Endothelial cell of umbilical vein (primary cell): ENCODE data around the gene RTN3. TPM values are rescaled to one million over a fixed set of nuclear protein-coding genes. Genes with fewer than 3 reads are reported as not detected.

Experiments
- BruUV-seq: library from RNA; stranded (reverse); fragments of 400-500 nt; replicated peaks from 2 replicates; lab custom pipeline; 2021; lab: Mats Ljungman, UMichigan
- CTCF ChIA-PET: fragments of 300-600, 350-600 bp; sonication (Branson Sonifier 250); formaldehyde crosslinking; loops from one replicate; lab custom pipeline; 2021; ENCODE audit warnings: antibody characterized with exemption, inconsistent platforms; lab: Charles Lee
- POLR2A ChIA-PET: fragments of 300-600, 350-600 bp; sonication (Branson Sonifier 250); formaldehyde crosslinking; loops from one replicate; lab custom pipeline; 2021; ENCODE audit warnings: antibody characterized with exemption, inconsistent platforms; lab: Charles Lee
- DNase-seq: peaks from one replicate; pipeline ENCODE4 v3.0.0-alpha.2; 2011; ENCODE audit warnings: low read depth, low spot score
- FAIRE-seq: peaks from 2 replicates; lab custom pipeline; 2011; peaks lifted over from hg19 to GRCh38; lab: Jason Lieb, UNC
- H2AFZ ChIP-seq: 2 replicates; pipeline ENCODE4 v1.6.0; 2012; ENCODE audit warnings: low read depth, low read length, control low read depth, inconsistent platforms
- H3K27ac ChIP-seq: 2 replicates; pipeline ENCODE4 v1.5.1; 2011; ENCODE audit warnings: low read depth, mild to moderate bottlenecking, control low read depth, low read length, moderate library complexity; ENCODE audit not compliant: insufficient read depth
- H3K27me3 ChIP-seq, 2 experiments: 2 replicates each; pipeline versions ENCODE4 v1.6.0 to v1.6.1; 2011; ENCODE audit warnings: low read length in 2 of 2, mixed read lengths in 1 of 2; ENCODE audit not compliant: control insufficient read depth in 2 of 2, insufficient read depth in 2 of 2
- H3K36me3 ChIP-seq, 2 experiments: 2 replicates in 1 of 2; 3 replicates in 1 of 2; pipeline ENCODE4 v1.5.1; 2011; ENCODE audit warnings: low read length in 2 of 2, mild to moderate bottlenecking in 1 of 2, moderate library complexity in 1 of 2; ENCODE audit not compliant: control insufficient read depth in 2 of 2, insufficient read depth in 2 of 2; ENCODE audit errors: extremely low read depth in 1 of 2
- H3K4me1 ChIP-seq: 3 replicates; pipeline ENCODE4 v1.5.1; 2011; ENCODE audit warnings: mild to moderate bottlenecking, low read length; ENCODE audit not compliant: control insufficient read depth, insufficient read depth; ENCODE audit errors: extremely low read depth
- H3K4me2 ChIP-seq: 2 replicates; pipeline ENCODE4 v1.6.1; 2011; ENCODE audit warnings: low read length, control low read depth, mixed read lengths; ENCODE audit not compliant: insufficient read depth
- H3K4me3 ChIP-seq, 3 experiments: fragments of 200-600 bp in 1 of 3; sonication (generic), shearing (Covaris generic) in 1 of 3; replicated peaks in 1 of 3; 2 replicates each; pipeline ENCODE4 v1.5.1; 2011 to 2016; ENCODE audit warnings: control low read depth in 3 of 3, low read length in 3 of 3, mild to moderate bottlenecking in 2 of 3, inconsistent platforms in 1 of 3, low read depth in 1 of 3, moderate library complexity in 1 of 3; ENCODE audit not compliant: insufficient read depth in 1 of 3
- H3K79me2 ChIP-seq: 2 replicates; pipeline ENCODE4 v1.6.0; 2012; ENCODE audit warnings: low read length, inconsistent platforms; ENCODE audit not compliant: control insufficient read depth, insufficient read depth
- H3K9ac ChIP-seq: replicated peaks from 2 replicates; pipeline ENCODE3; 2011; ENCODE audit warnings: low read length, control low read depth; ENCODE audit not compliant: insufficient read depth; ENCODE audit errors: extremely low read depth
- H3K9me1 ChIP-seq: replicated peaks from 3 replicates; pipeline ENCODE4 v1.6.0; 2011; ENCODE audit warnings: mild to moderate bottlenecking, low read length; ENCODE audit not compliant: control insufficient read depth, insufficient read depth; ENCODE audit errors: extremely low read depth
- H3K9me3 ChIP-seq: replicated peaks from 2 replicates; pipeline ENCODE4 v1.5.1; 2012; ENCODE audit warnings: low read length, inconsistent platforms; ENCODE audit not compliant: control insufficient read depth, insufficient read depth
- H4K20me1 ChIP-seq: replicated peaks from 2 replicates; pipeline ENCODE3; 2011; ENCODE audit warnings: mild to moderate bottlenecking, low read length; ENCODE audit not compliant: control insufficient read depth, insufficient read depth; ENCODE audit errors: extremely low read depth
- CTCF ChIP-seq, 2 donors: IDR thresholded peaks; 1 replicate in 1 of 2; 2 replicates in 1 of 2; pipeline ENCODE4 v1.5.1; 2011; ENCODE audit warnings: low read length in 2 of 2, mild to moderate bottlenecking in 2 of 2, moderate library complexity in 2 of 2, control low read depth in 1 of 2, inconsistent platforms in 1 of 2, low read depth in 1 of 2; ENCODE audit not compliant: insufficient read depth in 1 of 2; ENCODE audit errors: extremely low read depth in 1 of 2
- EZH2 ChIP-seq: IDR thresholded peaks from 2 replicates; pipeline ENCODE4 v1.6.1; 2012; ENCODE audit warnings: borderline replicate concordance, low read depth, mild to moderate bottlenecking, moderate library complexity, low read length, inconsistent platforms; ENCODE audit not compliant: severe bottlenecking
- FOS ChIP-seq: IDR thresholded peaks from 2 replicates; pipeline ENCODE4 v1.6.1; 2011; ENCODE audit warnings: mild to moderate bottlenecking, low read length, moderate library complexity, borderline replicate concordance; ENCODE audit not compliant: insufficient read depth
- GATA2 ChIP-seq: IDR thresholded peaks from 2 replicates; pipeline ENCODE4 v1.7.0; 2011; ENCODE audit warnings: low read depth, mild to moderate bottlenecking, moderate library complexity, mixed read lengths, low read length; ENCODE audit not compliant: insufficient read length, insufficient read depth
- JUN ChIP-seq: IDR thresholded peaks from 2 replicates; pipeline ENCODE4 v1.6.1; 2011; ENCODE audit warnings: borderline replicate concordance, low read depth; ENCODE audit not compliant: insufficient read length, insufficient read depth
- MAX ChIP-seq: IDR thresholded peaks from 2 replicates; pipeline ENCODE4 v1.6.1; 2011; ENCODE audit not compliant: insufficient read depth, insufficient read length
- MYC ChIP-seq: IDR thresholded peaks from one replicate; pipeline ENCODE4 v1.6.1; 2011; ENCODE audit warnings: mild to moderate bottlenecking, low read depth, low read length
- POLR2A ChIP-seq: IDR thresholded peaks from 2 replicates; pipeline ENCODE4 v1.6.1; 2012; ENCODE audit warnings: low read depth, mild to moderate bottlenecking, control low read depth, low read length
- POLR2AphosphoS5 ChIP-seq: IDR thresholded peaks from 2 replicates; pipeline ENCODE4 v1.6.1; 2012; ENCODE audit warnings: low read depth, mild to moderate bottlenecking, control low read depth, low read length, moderate library complexity; ENCODE audit not compliant: insufficient read depth
- dilution Hi-C: fragments of 300-500 bp; cut with MboI; formaldehyde crosslinking; loops from one replicate; pipeline ENCODE4 v1.15.0; 2019; ENCODE audit warnings: low sequenced_read_pairs; ENCODE audit not compliant: extremely low pct_ligation_motif_present
- intact Hi-C: fragments of 100-400 bp; cut with micrococcal nuclease; formaldehyde crosslinking; loops from one replicate; pipeline ENCODE4 v1.10.0; 2022
- polyA plus RNA-seq, 4 experiments: library from polyadenylated mRNA; depleted of rRNA in 3 of 4; stranded (reverse) in 3 of 4; unstranded in 1 of 4; fragments of >200 nt; gene quantifications; 2 replicates each; pipeline versions ENCODE4 v1.2.1 to v1.2.3, GENCODE V29; 2011 to 2012; ENCODE audit warnings: missing spikeins in 1 of 4
- total RNA-seq: library from RNA; stranded (reverse); gene quantifications from 2 replicates; pipeline ENCODE4 v1.2.3, GENCODE V29; 2021

RTN3 gene
- total and polyA plus RNA-seq, 2 donors (not counting 3 experiments of a cell fraction or from before 2014, with no cell fraction given), result 90.6 to 112 TPM

GRCh38 chr11:63737718-63738117 lies 56.4 kb downstream of the RTN3 start:
- BruUV-seq, result no TSS peak
- H4K20me1 ChIP-seq, result no peaks in the 10 kb centered on the region
- H3K27ac ChIP-seq, result no peak overlapping the region
- dilution Hi-C loops (no loop called here), intact Hi-C loops (loop anchor here (1.0 kb wide), 4 partner anchors 56 to 258 kb away; partner anchors contain the start of genes ATL3 and RTN3)
- H3K79me2 ChIP-seq, result peaks cover 14% of the 10 kb centered on the region
- no peaks in the 10 kb centered on the region for H3K9me3 ChIP-seq
- no peak overlapping the region for H3K4me2 ChIP-seq
- H2AFZ ChIP-seq, result no peak overlapping the region
- POLR2A ChIA-PET, result no interaction called here
- CTCF ChIA-PET, result interaction anchor here (0.9 to 4.8 kb wide), 18 partner anchors 10 to 258 kb away, joined by 3 to 43 read pairs (median 4); partner anchors contain the start of genes ATL3 and RTN3
- H3K9me1 ChIP-seq, result no peaks in the 10 kb centered on the region
- no peak for TF ChIP-seq CTCF (IDR thresholded peaks at IDR 0.05; ENCODE audit: extremely low read depth in 1 of 2, insufficient read depth in 1 of 2, low read depth in 1 of 2, low read length in 2 of 2)
- no peak for TF ChIP-seq POLR2A
- no peak for TF ChIP-seq JUN
- no peak for TF ChIP-seq FOS
- no peak for TF ChIP-seq GATA2
- no peak for TF ChIP-seq EZH2
- TF ChIP-seq POLR2AphosphoS5, result no peak
- TF ChIP-seq MAX, result no peak
- TF ChIP-seq MYC, result no peak
- H3K36me3 ChIP-seq, result no peaks in the 10 kb centered on the region
- H3K9ac ChIP-seq, result no peak overlapping the region
- H3K27me3 ChIP-seq, result no peaks in the 10 kb centered on the region
- no peak for DNase-seq
- FAIRE-seq, result no peak
- no peak overlapping the region for H3K4me3 ChIP-seq
- no peaks in the 10 kb centered on the region for H3K4me1 ChIP-seq
